Measurements from ENCODE around the gene TOMM34. TPM values are rescaled to one million over a fixed set of nuclear protein-coding genes. Genes with fewer than 3 reads are reported as not detected.

Gene TOMM34
- total RNA-seq, 2 experiments from 2014 or later: 5.6 to 5.9 TPM

GRCh38 chr20:44950368-44950767 lies 9.8 kb downstream of the TOMM34 start:
- Mint-ChIP-seq H3K9me3 (no peaks in the 10 kb centered on the region), H3K27ac (peak overlapping the region; percentile 37), H3K36me3 (ENCODE audit: low read depth) (peaks cover 98% of the 10 kb centered on the region), H3K4me1 (ENCODE audit: low read depth) (peaks cover 22% of the 10 kb centered on the region), H3K27me3 (no peaks in the 10 kb centered on the region), H3K4me3 (no peak overlapping the region)
- Histone ChIP-seq H3K27ac (ENCODE audit: low read depth in 1 of 2, low read length in 2 of 2) (no peak overlapping the region), H3K36me3 (ENCODE audit: insufficient read depth, low read length) (peaks cover 96% of the 10 kb centered on the region), H3K4me3 (ENCODE audit: low read length) (no peak overlapping the region), H3K9me3 (ENCODE audit: control insufficient read depth in 1 of 2, insufficient read depth in 1 of 2, low read length in 2 of 2) (no peaks in the 10 kb centered on the region), H3K27me3 (ENCODE audit: control insufficient read depth in 1 of 2, insufficient read depth in 2 of 2, low read length in 2 of 2) (no peaks in the 10 kb centered on the region), H3K4me1 (ENCODE audit: insufficient read depth, low read length) (no peaks in the 10 kb centered on the region)
- DNase-seq (no peak), ATAC-seq (ENCODE audit: poor library complexity) (no peak)
- POLR2A ChIA-PET: interaction anchor here (1.8 to 2.4 kb wide), 2 partner anchors 10 to 25 kb away, joined by 3 to 8 read pairs; partner anchors contain the start of gene TOMM34
- intact Hi-C loops (cut with DNase I, micrococcal nuclease): no loop called here
- no peak for TF ChIP-seq CTCF (IDR thresholded peaks at IDR 0.05)
- CTCF ChIA-PET: interaction anchor here (1.4 kb wide), 1 partner anchor 94 kb away, joined by 3 read pairs; no protein-coding TSS in a partner anchor

GRCh38 chr20:44948513-44948912 lies 11.7 kb downstream of the TOMM34 start:
- Mint-ChIP-seq H3K9me3 (no peaks in the 10 kb centered on the region), H3K4me1 (ENCODE audit: low read depth) (peaks cover 14% of the 10 kb centered on the region), H3K27ac (no peak overlapping the region), H3K36me3 (ENCODE audit: low read depth) (peaks cover 97% of the 10 kb centered on the region), H3K27me3 (no peaks in the 10 kb centered on the region), H3K4me3 (no peak overlapping the region)
- Histone ChIP-seq H3K36me3 (ENCODE audit: insufficient read depth, low read length) (peaks cover 92% of the 10 kb centered on the region), H3K4me1 (ENCODE audit: insufficient read depth, low read length) (no peaks in the 10 kb centered on the region), H3K27me3 (ENCODE audit: control insufficient read depth in 1 of 2, insufficient read depth in 2 of 2, low read length in 2 of 2) (no peaks in the 10 kb centered on the region), H3K4me3 (ENCODE audit: low read length) (no peak overlapping the region), H3K27ac (ENCODE audit: low read depth in 1 of 2, low read length in 2 of 2) (no peak overlapping the region), H3K9me3 (ENCODE audit: control insufficient read depth in 1 of 2, insufficient read depth in 1 of 2, low read length in 2 of 2) (no peaks in the 10 kb centered on the region)
- no peak for ATAC-seq (ENCODE audit: poor library complexity)
- ChIA-PET CTCF (interaction anchor here (1.4 to 1.7 kb wide), 2 partner anchors 10 to 49 kb away, joined by 3 to 4 read pairs; no protein-coding TSS in a partner anchor), POLR2A (interaction anchor here (2.4 kb wide), 1 partner anchor 12 kb away, joined by 8 read pairs; the partner anchor contains the start of gene TOMM34)
- no peak for DNase-seq
- intact Hi-C loops (cut with DNase I, micrococcal nuclease): no loop called here
- no peak for TF ChIP-seq CTCF (IDR thresholded peaks at IDR 0.05)

GRCh38 chr20:44948107-44948506 lies 12.1 kb downstream of the TOMM34 start:
- CTCF ChIA-PET: interaction anchor here (1.7 kb wide), 1 partner anchor 50 kb away, joined by 4 read pairs; no protein-coding TSS in a partner anchor

More at GRCh38 chr20:44948107-44948506, 12.1 kb downstream of the TOMM34 start:
- H3K4me3 ChIP-seq (ENCODE audit: low read length): no peak overlapping the region
- H3K9me3 ChIP-seq (ENCODE audit: control insufficient read depth in 1 of 2, insufficient read depth in 1 of 2, low read length in 2 of 2): no peaks in the 10 kb centered on the region
- H3K36me3 ChIP-seq (ENCODE audit: insufficient read depth, low read length): peaks cover 93% of the 10 kb centered on the region
- no peak overlapping the region for H3K4me3 Mint-ChIP-seq
- TF ChIP-seq CTCF (IDR thresholded peaks at IDR 0.05): no peak
- no peaks in the 10 kb centered on the region for H3K4me1 ChIP-seq (ENCODE audit: insufficient read depth, low read length)
- H3K27ac Mint-ChIP-seq: peak overlapping the region; percentile 24
- DNase-seq (no peak), ATAC-seq (ENCODE audit: poor library complexity) (no peak)
- intact Hi-C loops (cut with DNase I, micrococcal nuclease): no loop called here
- H3K27me3 ChIP-seq (ENCODE audit: control insufficient read depth in 1 of 2, insufficient read depth in 2 of 2, low read length in 2 of 2): no peaks in the 10 kb centered on the region
- peaks cover 97% of the 10 kb centered on the region for H3K36me3 Mint-ChIP-seq (ENCODE audit: low read depth)
- peaks cover 10% of the 10 kb centered on the region for H3K4me1 Mint-ChIP-seq (ENCODE audit: low read depth)
- POLR2A ChIA-PET: interaction anchor here (2.4 kb wide), 1 partner anchor 12 kb away, joined by 8 read pairs; the partner anchor contains the start of gene TOMM34
- H3K27me3 Mint-ChIP-seq: no peaks in the 10 kb centered on the region
- no peak overlapping the region for H3K27ac ChIP-seq (ENCODE audit: low read depth in 1 of 2, low read length in 2 of 2)
- no peaks in the 10 kb centered on the region for H3K9me3 Mint-ChIP-seq

Data from CD4-positive, alpha-beta T cell (primary cell).